ENCODE results near the gene TPPP2.

DNA sequence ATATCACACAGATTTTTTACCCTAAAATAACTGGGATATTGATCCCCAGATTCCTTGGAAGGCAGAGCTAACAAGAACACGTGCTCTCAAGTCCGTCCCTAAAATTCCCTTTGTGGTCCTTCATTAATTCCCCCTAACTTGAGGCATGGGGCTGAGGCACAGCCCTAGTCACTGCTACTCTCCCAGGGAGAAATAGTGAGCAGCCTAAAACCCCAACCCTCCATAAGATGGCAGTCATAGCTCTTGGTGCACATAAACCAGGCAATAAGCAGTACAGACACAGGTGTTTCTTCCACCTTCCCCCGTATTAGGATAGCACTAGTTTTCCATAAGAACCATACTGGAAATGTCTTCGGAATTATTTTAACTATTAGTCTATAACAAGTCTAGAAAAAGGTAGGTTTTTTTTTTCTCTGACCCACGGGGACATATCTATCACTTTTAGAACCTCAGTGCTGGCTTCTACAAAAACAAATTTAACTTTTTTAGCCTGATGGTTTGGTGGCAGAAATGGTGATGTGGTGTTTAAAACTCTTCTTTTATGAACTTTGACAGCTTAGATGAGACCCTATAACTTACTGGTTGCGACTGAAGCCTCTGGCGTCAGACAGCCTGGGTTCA lies 37.0 kb downstream of the TPPP2 start:
- TF ChIP-seq FOXM1 (IDR thresholded peaks at IDR 0.05; ENCODE audit: low read depth) (no peak), RCOR1 (IDR thresholded peaks at IDR 0.05; ENCODE audit: low read length) (no peak), RAD21 (IDR thresholded peaks at IDR 0.05; ENCODE audit: low read length) (peak; percentile 49), CTCF (IDR thresholded peaks at IDR 0.05) (peak; percentile 33; the same call in 1 of the 2 replicates), TAF1 (IDR thresholded peaks at IDR 0.05; ENCODE audit: borderline replicate concordance, low read depth, low read length) (no peak), EZH2phosphoT487 (IDR thresholded peaks at IDR 0.05; ENCODE audit: borderline replicate concordance, low read depth) (no peak), NFIC (IDR thresholded peaks at IDR 0.05; ENCODE audit: borderline replicate concordance) (no peak), EP300 (IDR thresholded peaks at IDR 0.05; ENCODE audit: borderline replicate concordance in 1 of 2, low read depth in 1 of 2, low read length in 1 of 2) (no peak), POLR2AphosphoS5 (IDR thresholded peaks at IDR 0.05; ENCODE audit: low read depth, low read length) (no peak), CHD2 (IDR thresholded peaks at IDR 0.05; ENCODE audit: low read length, partially characterized antibody) (no peak), MAX (IDR thresholded peaks at IDR 0.05; ENCODE audit: low read depth) (no peak), SMC3 (IDR thresholded peaks at IDR 0.05; ENCODE audit: low read depth, low read length) (0 out of 2 replicates have a peak, but pooled peaks have one; percentile 23)
